NCI-H69 (cell line): ENCODE measurements around the gene OR1J2.
"Not testable (repeated sequence)": the region's sequence is repeated elsewhere in the genome, so short reads cannot be mapped to it uniquely, and the experiment has no call there.

ENCODE experiments used
- DNase-seq: peaks from one replicate; lab custom pipeline; 2025; lab: John Stamatoyannopoulos, UW

OR1J2 gene

GRCh38 chr9:122510502-122510901, at the start of gene OR1J2:
Gene OR1J2, plus strand, starts transcription at chr9:122510802. Its CDS starts 0 bp downstream, at chr9:122510802.
- DNase-seq: no peak

- peak; percentile 67 for DNase-seq
Observed at GRCh38 chr9:122463828-122464632, 46.6 kb upstream of the OR1J2 start.

- peak; percentile 77 for DNase-seq
Observed at GRCh38 chr9:122464633-122465567, 45.7 kb upstream of the OR1J2 start.

GRCh38 chr9:122466456-122466855, 44.1 kb upstream of the OR1J2 start:
- no peak for DNase-seq

GRCh38 chr9:122468735-122469134, 41.9 kb upstream of the OR1J2 start:
- no peak for DNase-seq

GRCh38 chr9:122474561-122474960, 36.0 kb upstream of the OR1J2 start:
- DNase-seq: no peak

GRCh38 chr9:122475717-122476116, 34.9 kb upstream of the OR1J2 start:
- no peak for DNase-seq

GRCh38 chr9:122477346-122477745, 33.3 kb upstream of the OR1J2 start:
- no peak for DNase-seq

- no peak for DNase-seq
Observed at GRCh38 chr9:122477826-122478225, 32.8 kb upstream of the OR1J2 start, which contains the start of gene OR1J1. Gene OR1J1, minus strand, starts transcription at chr9:122477926. Its CDS starts 0 bp downstream, at chr9:122477926.

- no peak for DNase-seq
Observed at GRCh38 chr9:122479062-122479461, 31.5 kb upstream of the OR1J2 start.

GRCh38 chr9:122498883-122499288, 11.7 kb upstream of the OR1J2 start:
- peak; percentile 67 for DNase-seq

- DNase-seq: no peak
Observed at GRCh38 chr9:122506964-122507363, 3.6 kb upstream of the OR1J2 start.

GRCh38 chr9:122518226-122518625, 7.6 kb downstream of the OR1J2 start:
- no peak for DNase-seq

GRCh38 chr9:122518841-122519240, 8.2 kb downstream of the OR1J2 start, which contains the start of gene OR1J4:
Gene OR1J4, plus strand, starts transcription at chr9:122519141. Its CDS starts 0 bp downstream, at chr9:122519141.
- no peak for DNase-seq

GRCh38 chr9:122519376-122519775, 8.8 kb downstream of the OR1J2 start:
- no peak for DNase-seq

GRCh38 chr9:122526602-122527001, 16.0 kb downstream of the OR1J2 start:
- no peak for DNase-seq

- DNase-seq: no peak
Observed at GRCh38 chr9:122527193-122527592, 16.6 kb downstream of the OR1J2 start, which contains the start of gene OR1N1. Gene OR1N1, minus strand, starts transcription at chr9:122527293. Its CDS starts 0 bp downstream, at chr9:122527293.

- DNase-seq: not testable (repeated sequence)
Observed at GRCh38 chr9:122531157-122531556, 20.6 kb downstream of the OR1J2 start.

- no peak for DNase-seq
Observed at GRCh38 chr9:122536134-122536533, 25.5 kb downstream of the OR1J2 start.

GRCh38 chr9:122537066-122537465, 26.5 kb downstream of the OR1J2 start:
- DNase-seq: not testable (repeated sequence)

- DNase-seq: no peak
Observed at GRCh38 chr9:122538757-122539156, 28.2 kb downstream of the OR1J2 start.

GRCh38 chr9:122546196-122546595, 35.6 kb downstream of the OR1J2 start:
- DNase-seq: peak; percentile 18
